ENCODE results near the gene GPR183. TPM values are rescaled to one million over a fixed set of nuclear protein-coding genes. Genes with fewer than 3 reads are reported as not detected.

GPR183 gene
- total RNA-seq, 1 experiment from 2014 or later: 49.6 TPM

- H3K4me1 ChIP-seq (replicated peaks): peaks cover 12% of the 10 kb centered on the region
- no peaks in the 10 kb centered on the region for H3K27me3 ChIP-seq (replicated peaks)
- H3K36me3 ChIP-seq: peaks cover 27% of the 10 kb centered on the region
- H3K27ac ChIP-seq: no peak overlapping the region
- no peaks in the 10 kb centered on the region for H3K9me3 ChIP-seq (replicated peaks)
- DNase-seq (ENCODE audit: low read depth in 1 of 2, low spot score in 2 of 2): no peak
- no peak overlapping the region for H3K4me3 ChIP-seq
Observed at GRCh38 chr13:99246100-99246499, 61.1 kb downstream of the GPR183 start.

Other genes starting within 250 kb of the GPR183 start
- gene UBAC2, start 106.5 kb downstream of the GPR183 start, total RNA-seq (2014; rRNA removed; shearing (Covaris generic)): 130 and 134 TPM in 2 replicates
- gene GPR18, start 49.0 kb downstream of the GPR183 start, total RNA-seq (2014; rRNA removed; shearing (Covaris generic)): not detected in 2 replicates
- 686 and 846 TPM in 2 replicates for gene TM9SF2, start 194.1 kb upstream of the GPR183 start, total RNA-seq (2014; rRNA removed; shearing (Covaris generic))